Activated CD8-positive, alpha-beta memory T cell treated with anti-CD3 and anti-CD28 coated beads, Interleukin-2, amount 50 U/mL, for 4 hours (primary cell): ENCODE data around the gene PARD3B.

Experiments used
- DNase-seq: peaks from one replicate; pipeline ENCODE4 v3.0.0-alpha.2; 2020

PARD3B gene

DNA sequence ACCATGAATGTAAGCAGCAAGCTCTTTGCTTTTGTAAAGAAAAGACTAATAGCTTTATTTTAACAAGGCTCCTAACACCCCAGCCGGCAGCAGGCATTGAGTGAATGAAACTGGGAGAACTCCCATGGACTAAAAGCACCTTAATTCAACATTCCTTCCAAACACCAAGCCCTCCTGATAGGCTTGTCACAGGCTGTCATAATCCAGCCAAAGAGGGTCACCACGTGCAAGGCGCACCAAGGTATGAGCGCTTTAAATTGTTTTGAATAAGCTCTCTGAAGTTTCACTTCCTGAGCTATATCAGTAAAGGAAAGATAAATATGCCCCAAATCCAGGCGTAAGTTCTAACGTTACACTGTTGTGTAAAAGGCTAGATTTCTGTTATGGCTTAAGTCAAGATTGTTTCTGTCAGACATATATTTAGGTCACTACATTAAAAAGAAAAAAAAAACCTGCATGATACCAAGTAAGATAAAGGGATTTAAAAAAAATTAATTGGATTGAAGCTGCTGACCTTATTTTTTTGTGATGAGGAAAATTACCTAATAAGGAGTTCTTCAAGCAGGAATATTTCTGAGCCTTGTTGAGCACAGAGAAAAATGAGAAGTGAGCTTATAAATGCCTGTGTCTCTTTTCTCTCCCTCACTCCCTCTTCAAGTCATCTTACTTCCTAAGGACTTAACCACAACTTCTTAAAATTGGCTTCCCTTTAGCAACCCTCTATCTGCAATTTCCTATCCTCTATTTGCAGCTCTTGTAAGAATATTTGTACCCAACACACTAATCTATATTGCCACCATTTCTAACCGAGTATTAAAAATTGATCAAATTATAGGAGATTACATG lies 1000.9 kb downstream of the PARD3B start:
- DNase-seq, result no peak

DNA sequence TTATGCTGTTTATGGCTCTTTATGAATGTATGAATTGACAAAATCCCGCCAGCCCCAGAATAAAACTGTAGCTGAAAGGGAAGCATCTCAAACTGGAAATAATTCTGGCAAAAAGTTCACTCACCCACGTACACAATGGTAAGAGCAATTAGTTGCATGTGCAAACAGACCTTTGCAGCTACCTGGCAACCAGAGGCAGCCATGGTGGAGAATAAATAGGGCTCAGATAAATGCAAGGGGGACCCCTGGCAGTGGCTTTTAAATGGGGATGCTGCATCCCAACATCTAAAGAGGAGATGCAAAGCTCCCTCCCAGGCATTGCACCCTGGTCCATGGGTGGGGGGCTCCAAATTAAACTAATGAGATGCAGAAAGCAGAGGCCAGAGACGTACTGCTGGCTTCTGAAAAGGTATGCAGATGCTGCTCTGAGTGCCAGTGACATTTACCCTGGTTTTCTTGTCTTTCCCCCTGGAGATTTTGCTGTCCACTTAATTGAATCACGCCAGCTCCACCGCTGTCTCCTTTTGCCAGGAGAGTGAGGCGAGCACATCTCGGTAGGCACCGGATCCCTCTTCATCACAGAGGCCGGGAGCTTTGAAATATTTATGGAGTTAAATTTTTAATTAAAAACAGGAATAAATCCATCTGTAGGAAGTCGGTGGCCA lies 1010.4 kb downstream of the PARD3B start:
- DNase-seq, result no peak

DNA sequence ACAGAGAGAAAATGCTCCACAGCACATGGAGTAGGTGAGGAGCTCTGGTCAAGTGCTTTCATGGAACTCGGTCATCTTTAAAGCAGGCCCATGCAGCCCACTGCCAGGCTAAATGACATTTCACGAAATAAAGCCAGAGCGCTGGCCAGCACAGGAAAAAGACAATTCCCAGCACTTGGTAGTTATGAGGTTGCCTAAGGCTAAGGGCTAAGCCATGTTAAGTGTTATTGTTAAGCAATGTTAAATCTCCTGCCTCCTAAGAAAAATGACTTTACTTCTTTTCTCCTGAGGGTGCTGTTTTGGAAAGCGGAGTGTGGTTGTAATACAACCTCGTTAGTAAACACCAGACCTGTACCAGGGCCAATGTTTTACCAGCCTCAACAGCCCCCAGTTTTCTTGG lies 1011.1 kb downstream of the PARD3B start:
- no peak for DNase-seq

DNA sequence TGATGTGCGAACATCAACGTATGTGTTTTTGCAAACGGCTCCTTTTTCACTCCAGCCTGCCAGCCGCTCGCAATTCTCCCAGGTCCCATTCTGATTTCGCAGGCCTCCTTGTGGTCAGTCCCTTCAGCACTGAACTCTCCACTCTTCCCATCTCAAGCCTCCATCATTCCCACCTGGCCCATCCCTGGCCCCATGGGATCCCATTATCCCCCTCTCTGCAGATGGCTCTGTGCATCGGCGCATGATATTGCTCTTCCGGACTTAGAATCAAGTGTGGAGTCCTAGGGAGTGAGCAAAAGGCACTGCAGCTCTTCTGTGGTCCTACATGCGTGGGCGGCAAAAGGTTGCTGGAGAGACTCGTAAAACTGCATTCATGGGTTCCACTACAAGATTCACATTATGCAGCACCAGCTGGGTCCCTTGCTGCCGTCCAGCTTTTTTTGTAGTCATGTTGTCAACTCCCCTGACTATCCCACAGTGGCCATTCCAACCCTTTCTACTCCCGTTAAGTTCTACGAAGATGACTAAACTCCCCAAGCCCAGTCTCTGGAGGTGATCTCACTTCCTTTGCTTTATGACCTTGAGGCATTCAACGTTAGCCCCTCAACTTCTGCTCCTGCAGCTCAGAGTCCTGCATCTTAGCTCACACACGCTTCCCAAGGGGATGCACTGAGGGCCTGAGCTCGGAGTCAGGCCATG lies 1011.7 kb downstream of the PARD3B start:
- DNase-seq, result no peak

DNA sequence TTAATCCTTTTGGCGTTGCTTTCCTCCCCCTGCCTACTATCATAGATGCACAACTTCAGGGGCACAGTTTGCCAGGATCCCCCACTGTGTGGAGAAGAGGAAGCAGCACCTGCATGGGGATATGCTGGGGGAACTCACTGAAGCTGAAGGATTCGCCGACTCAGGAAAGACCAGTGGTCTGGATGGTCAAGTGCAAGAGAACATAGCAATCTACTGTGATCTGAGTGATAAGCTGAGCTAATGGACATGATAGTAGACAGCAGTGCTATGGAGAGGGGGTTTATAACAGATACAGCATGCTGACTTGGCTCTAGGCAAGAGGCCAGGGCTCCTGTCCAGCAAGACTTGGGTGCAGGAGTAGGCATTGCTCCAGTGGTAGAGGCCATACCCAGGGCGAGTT lies 1012.6 kb downstream of the PARD3B start:
- DNase-seq, result no peak

DNA sequence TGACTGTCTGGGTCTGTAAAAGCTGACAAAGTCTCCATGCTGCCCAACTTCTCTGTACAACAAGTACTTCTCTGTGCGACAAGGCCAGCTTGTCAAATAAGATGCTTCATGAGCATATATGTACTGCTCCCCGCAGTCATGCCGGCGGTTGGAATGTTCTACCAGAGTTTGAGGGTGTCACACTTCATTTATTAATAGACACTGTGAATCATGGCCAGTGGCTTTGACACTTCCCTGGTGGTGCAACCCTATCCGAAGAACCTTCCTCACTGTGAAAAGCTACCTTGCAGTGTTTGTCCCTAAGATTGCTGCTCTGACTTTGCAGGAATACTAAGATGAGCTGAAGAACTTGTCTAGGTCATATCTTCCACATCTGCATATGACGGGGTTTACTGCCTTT lies 1016.2 kb downstream of the PARD3B start:
- DNase-seq, result no peak

DNA sequence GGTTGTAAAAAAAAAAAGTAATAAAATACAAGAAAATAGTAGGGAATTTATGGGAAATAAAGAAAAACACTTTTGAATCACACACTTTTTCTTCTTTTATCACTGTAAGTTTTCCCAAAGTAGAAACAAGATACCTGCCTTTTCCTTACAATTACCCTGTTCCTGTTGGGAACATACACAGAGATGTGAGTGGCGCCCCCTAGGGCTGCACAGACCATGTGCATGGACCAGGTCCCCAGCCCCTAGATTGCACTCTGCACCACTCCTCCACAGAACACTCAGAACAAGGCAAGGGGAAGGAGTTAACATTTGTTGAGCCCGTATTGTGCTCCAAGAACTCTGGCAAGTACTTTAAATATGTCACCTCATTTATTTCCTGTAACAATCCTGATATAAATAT lies 1018.4 kb downstream of the PARD3B start:
- no peak for DNase-seq

DNA sequence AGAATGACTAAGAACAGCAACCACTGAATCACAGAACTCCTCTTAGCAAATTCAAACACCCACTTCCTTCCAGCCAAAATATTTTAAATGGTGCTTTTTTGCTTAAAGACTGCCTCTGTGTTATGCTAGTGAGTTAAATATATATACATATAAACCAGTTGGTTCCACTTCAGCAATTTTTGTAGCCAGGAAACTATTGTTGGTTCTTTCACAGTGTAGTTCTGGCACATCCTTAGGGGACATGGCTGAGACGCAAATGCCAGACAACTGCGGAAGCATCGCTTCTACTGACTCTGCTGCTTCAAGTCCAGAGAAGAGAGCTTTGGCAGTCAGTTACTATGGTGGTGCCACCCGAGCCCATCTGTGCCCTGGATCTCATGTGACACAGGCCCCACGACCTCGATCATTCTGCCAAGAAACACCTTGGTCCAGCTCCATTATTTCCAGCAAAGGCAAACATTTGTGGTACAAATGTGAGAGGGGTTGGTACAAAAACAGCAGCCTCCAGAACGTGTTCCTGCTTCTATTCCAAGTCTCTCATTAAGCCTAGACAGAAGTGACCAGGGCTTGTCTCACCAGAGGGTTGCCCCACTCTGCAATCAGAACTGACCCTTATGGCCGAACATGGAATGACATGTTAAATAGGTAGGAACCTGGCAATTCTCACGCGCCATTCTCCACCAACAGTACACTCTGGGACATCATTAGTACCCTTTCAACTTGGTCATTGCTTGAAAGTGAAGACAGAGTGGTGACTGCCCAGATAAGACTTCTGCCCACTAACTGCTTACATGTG lies 1019.3 kb downstream of the PARD3B start:
- DNase-seq, result no peak

DNA sequence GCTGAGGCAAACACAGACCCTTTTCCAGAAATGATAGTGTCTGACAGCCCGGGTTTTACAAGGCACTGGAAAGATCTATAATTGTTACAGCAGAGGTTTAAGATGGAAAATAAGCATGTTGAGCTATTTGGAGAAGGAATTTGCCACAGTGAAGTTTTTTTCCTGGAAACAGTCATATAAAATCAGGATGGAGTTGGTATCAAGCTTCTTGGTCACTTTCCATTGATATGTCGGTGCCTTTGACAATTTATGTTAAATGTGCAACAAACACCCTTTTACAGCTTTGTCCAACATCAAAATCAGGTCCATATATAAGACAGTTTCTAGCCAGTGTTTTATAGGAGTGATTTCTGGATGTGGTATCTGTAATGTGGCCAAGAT lies 1019.9 kb downstream of the PARD3B start:
- DNase-seq, result no peak

DNA sequence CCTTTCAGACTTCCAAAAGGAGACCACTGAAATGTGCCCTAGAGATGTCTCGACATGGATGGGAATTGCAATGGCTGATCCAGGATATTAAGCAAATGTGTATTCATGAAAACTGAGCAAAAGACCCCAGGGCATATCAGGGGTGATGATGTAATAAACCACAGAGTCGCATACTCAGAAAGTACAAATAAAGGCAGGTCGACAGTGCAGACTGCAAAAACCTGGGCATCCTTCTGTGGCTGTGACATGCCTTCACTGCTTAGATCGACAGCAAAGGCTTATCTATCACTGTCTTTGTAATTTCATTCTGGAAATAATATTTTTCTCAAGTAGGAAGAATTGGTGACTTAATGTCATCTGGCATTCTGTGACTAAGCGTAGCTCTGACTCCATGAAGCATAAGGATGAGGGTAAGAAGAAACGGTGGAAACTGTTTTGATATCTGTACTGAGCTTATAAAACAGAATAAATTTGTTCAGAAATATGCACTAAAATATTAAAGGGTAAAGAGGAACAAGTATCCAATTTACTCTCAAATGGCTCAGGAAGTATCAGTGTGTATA lies 1021.4 kb downstream of the PARD3B start:
- no peak for DNase-seq

DNA sequence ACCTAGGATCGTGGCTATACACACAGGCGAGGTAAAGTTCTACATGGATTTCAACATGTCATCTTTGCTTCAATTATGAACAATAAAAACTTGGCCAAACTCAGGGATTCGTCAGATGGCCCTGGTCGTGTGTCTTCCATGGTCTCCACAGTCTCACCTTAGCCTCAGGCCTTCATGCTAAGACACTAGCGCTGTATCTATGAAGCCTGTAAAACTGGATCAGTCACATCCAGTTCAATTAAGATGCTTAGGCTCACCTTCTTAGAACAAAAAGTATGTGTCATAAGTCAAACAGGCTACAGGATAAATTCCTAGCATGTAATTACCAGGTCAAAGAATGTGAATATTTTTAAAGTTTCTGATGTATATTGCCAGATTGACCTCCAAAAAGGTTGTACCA lies 1023.3 kb downstream of the PARD3B start:
- no peak for DNase-seq

DNA sequence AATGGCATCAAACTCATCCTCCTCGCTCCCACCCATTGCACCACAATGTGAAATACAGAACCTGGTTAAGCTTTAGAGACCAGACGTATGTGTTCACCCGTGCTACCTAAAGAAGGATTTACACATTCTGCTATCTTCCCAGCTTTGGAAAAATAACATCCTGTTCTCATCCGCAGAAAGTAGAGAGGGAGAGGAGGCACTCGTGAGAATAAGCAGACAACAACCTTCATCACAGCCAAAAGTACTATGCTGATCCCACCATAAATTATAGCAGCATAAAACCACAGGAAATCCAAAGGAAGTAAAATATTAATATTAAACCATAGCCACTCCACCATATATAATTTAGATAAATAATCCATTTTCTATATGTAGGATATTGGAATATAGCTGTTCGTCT lies 1025.4 kb downstream of the PARD3B start:
- no peak for DNase-seq

DNA sequence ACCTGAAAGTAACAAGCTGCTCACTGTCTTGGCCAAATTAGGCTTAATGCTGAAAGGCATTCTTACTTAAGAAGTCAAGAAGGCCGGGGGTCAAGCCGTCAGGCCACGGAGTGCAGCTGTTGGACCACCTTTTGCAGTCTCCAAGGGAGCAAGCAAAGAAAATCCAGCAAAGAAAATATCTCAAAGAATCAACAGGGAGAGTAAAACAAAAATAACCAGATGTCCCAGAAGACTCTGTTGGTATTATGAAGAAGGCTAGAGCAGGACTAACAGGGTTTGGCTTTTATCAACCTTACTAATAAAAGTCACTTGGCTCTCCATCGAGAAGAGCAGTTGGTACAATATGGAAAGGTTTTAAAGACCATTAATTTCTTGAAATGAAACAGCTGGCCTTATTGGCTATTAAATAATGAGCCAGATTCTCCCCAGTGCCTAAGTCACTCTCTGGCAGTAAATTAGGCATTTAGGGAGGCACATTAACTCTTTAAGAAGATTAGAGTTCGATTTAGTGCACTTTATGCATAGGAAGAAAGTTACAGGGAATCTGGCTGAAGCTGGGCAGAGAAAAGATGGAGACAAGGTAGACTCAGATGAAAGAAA lies 1026.2 kb downstream of the PARD3B start:
- no peak for DNase-seq

DNA sequence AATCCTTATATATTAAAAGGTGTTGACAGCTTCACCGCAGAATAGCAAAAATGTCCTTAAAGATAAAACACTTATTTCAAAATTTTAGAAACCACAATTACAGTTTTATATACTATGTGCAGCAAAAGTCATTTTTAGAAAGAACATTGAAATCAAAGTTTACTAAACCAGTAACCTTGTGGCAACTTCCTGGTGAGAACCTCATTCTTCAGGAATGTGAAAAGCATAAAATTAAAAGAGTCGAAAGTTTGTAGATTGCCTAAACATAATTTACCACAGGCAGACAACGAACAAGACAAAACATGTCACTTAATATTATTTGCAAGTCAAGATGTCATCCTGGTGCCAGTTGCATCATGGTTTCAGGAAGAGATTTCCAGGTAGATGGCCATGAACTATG lies 1028.7 kb downstream of the PARD3B start:
- no peak for DNase-seq

DNA sequence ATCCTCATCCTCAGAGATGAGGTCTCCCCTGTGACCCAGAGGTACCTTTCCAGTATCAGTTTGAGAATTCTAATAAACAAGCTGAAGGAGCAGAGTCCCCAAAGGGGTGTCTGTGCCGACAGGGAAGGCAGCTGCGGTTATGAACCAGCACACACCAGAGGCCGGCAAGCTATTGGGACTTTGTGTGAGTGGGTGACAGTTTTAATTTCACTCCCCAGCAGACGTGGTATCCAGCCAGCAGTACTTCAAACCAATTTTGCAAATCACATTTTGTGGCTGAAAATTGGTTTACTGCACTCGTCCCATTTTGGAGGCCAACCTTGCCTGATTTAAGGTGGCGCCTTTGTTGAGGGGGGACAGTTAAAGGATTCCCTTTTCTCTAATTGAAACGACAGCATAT lies 1034.1 kb downstream of the PARD3B start:
- DNase-seq, result no peak

DNA sequence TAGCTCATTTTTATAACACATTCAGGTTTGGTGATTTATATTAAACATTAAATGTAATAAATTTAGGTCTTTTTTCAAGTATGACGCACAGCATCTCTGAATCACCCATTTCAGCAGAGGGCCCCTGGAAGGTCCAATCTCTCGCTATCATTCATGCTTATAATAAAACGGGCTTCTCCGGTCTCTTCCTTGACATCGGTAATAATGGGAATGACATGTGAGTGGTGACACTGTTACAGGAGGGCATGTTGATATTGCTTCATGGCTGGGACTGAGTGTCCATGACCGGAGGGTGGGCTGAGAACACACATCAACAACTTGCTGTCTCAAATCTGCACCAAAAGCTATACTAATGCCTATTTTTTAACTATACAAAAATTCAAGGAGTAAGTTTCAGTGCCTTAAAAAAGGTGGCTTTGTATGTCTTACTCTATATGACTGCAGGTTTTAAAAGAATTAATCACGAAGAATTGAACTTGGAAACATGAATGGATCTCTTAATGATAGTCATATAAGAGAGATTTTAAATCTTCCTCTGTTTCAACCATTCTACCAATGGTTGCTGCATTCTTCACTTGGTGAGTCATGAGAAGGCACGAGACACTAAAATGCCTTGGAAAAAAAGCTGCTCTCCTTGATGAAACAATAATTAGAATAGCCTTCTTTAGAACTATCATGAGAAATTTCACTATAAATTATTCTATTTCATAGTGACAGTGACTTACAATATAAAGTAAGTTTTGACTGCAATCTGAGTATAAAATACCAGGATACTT lies 1035.1 kb downstream of the PARD3B start:
- no peak for DNase-seq

DNA sequence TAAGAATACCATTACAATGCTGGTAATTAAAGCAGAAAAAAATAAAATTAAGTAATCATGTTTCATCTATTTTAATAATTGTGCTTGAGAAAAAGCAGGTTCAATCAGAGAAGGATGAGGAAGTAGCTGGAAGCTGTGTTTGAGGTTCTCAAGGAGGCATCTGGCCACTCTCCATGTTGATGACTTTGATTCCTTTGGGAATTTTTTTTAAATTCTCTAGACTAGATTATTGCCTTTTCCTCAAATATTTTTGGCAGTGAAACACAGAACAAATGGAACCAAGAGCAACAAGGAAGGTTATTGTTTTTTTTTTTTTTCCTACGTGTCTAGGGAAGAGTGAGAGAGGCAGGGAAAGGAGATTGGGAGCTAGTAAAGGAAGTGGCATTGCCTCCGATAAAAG lies 1037.1 kb downstream of the PARD3B start:
- DNase-seq, result no peak

DNA sequence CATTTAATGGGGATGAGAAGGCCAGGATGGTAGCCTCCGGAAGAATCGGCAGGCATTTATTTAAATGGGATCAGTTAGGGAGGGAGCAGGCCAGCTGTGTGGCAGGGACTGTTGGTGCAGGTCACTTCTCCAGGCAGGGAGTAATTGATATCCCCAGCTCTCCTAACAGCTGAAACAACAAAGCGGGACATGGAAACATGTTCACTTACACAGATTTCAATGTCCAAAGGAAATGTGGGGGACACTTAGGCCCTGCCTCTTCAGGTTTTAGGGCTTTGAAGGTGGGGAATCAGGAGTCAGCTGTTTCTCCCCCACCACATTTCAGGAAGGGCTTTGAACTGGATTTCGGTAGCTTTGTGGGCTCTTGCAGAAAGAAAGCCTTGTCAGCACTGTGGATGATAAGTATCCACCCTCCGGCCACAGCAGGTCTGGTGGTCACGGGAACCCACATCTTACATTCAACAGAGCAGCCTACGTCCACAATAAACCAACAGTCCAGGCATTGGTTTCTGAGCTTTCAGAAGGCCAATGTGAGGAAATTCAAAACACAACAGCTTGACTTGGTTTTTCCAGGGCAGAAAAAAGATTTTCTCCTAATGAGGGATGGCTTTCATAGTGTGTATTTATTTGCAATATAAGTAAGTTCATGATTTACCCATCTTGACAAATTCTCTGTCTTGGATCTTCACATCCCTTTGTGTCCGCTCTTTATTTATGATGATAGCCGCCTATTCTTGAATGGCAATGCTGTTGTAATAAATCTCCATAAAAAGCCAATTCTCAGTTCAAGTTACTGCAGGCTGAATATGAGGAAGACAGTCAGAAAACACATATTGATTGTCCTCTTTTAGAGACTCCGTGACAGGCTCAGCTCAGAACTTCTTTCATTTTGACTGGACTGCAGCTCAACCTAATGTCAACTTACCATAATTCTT lies 1040.4 kb downstream of the PARD3B start:
- no peak for DNase-seq

DNA sequence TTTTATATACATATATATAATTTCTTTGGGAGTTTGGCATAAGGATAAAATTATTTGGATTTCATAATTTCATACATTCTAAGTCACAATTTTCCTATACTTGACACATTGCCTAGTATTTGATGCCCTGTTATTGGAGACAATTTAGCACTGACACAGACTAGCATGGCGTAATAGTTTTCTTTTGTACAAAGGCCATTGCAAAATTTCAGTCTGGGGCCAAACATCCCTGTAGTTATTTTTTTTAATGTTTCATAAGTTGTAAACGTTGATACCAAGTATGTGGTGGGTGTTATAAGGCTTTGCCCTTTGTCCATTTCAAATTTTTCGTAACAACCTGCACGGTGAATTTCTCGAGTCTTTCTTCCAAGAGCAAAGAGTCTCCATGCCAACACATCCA lies 1041.4 kb downstream of the PARD3B start:
- no peak for DNase-seq

DNA sequence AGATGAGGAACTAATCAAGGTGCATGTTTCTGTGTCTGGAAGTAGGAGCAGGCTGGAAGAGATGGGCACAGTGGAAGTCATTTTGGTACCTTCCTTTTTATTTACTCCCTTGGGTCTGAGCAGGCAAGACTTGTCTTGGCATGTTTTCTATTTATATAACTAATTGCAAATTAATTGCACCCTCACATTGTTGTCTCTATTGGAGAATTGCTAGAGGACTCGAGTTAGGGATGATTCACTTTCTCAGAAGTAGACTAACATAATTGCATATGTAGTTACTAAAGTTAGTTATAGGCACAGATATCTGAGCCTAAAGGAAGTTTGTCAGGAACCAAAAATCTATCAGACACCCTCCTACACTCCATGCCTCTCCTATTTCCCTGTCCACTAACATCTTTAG lies 1044.2 kb downstream of the PARD3B start:
- no peak for DNase-seq

DNA sequence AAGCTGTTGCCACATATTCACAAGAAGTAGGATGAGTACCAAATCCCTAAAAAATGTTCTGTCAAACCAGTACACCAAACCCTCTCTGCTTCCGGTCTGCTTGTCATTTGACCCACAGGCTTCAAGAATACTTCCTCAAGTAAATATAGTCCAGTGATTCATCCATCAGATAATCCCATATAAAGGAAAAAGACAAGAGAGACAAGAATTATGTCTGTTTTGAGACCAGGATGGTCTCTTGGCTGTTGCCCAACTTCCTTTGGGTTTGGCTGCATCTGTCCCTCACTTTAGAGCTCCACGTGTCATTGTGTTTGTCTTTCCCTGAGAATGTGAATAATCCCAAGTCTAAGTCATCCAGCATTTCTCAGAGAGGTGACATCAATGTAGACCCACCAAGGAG lies 1045.5 kb downstream of the PARD3B start:
- no peak for DNase-seq
